Measurements from ENCODE around the gene ZNG1A.
"Not testable (repeated sequence)": the region's sequence is repeated elsewhere in the genome, so short reads cannot be mapped to it uniquely, and the experiment has no call there.

ZNG1A gene

DNA sequence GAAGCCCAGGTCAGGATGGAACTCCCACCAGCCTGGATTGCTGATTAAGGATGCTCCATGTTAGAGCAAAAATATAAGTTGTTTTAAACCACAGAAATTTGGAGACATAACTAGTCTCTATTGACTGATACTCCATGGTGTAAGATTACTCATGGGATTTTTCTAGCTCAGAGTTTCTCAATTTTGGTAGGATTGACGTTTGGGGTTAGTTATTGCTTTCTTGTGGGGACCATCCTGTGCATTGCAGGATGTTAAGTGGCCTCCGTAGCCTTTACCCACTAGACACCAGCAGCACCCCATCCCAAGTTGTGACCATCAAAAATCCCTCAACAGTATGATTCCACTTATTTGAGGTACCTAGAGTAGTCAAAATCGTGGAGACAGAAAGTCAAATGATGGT lies 80.1 kb downstream of the ZNG1A start:
- DNase-seq (ENCODE audit: low read depth in 2 of 2), result not testable (repeated sequence)

DNA sequence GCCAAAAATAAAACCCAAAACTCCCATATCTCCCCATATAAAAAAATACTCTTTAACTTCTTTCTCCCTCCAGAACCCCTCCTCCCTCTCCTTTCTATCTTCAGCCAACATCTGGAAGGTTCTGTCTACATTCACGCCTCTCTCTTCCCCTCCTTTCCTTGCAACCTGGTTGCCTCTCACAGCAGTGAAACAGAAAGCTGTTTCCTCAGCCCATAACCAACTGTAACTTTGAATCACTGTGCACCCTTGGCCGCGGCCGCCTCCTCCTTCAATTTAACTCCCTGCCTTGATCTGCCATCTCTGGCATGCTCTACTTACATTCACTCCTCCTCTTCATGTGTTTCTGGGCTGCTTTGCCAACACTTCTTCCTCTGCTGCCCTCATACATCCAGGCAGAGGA lies 83.9 kb downstream of the ZNG1A start:
- not testable (repeated sequence) for DNase-seq (ENCODE audit: low read depth in 2 of 2)

DNA sequence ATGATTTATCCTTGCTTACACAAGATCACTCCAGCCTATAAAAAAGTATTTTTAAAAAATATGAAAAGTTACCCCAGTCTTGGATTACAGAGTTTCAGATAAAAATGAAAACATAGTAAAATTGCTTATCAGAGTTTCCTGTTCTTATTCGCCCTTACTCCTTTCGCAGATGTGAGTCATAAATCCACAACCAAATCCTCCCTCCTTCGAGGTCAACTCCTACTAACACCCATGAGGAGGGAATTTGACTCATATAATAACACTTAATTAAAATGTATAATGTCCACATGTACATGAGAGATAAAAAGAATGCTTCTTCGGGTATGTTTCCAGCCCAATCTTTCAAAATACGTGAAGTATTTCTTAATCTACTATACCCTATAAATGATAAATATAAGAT lies 84.5 kb downstream of the ZNG1A start:
- DNase-seq (ENCODE audit: low read depth in 2 of 2), result not testable (repeated sequence)

DNA sequence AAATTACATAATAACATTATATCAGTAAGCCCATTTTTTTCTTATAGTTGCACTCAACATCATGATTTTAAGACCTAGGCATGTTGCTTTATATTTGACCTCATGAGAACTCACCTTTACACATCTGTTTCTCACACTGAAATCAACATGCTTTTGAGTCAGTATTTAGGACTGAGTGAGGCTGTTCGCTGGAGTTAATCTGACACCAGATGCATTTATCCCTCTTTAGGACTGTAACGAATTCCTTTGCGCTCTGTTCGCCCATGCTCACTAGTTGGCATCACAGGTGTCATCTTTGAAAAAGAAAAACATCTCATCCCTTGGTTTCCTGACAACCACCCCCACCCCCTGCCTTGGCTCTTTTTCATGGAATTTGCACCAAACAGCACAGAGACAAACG lies 84.9 kb downstream of the ZNG1A start:
- not testable (repeated sequence) for DNase-seq (ENCODE audit: low read depth in 2 of 2)

DNA sequence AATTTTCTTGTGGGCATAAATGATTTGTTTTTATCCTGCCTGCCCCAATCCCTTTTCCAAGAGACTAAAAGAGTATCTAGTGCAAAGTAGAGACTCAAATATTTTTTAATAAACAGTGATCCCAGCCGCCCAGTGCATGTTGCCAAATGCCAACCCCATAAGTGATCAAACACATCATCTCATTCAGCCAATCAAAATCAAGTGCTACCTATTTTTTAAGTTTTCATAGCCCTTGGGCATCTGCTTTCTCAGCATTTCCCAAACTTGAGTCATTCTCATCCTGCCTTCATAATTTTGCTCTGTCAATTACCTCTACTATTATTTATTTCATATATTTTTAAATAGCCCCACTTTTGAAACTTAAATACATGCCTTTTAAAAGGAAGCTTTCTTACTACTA lies 88.0 kb downstream of the ZNG1A start:
- DNase-seq (ENCODE audit: low read depth in 2 of 2), result not testable (repeated sequence)

DNA sequence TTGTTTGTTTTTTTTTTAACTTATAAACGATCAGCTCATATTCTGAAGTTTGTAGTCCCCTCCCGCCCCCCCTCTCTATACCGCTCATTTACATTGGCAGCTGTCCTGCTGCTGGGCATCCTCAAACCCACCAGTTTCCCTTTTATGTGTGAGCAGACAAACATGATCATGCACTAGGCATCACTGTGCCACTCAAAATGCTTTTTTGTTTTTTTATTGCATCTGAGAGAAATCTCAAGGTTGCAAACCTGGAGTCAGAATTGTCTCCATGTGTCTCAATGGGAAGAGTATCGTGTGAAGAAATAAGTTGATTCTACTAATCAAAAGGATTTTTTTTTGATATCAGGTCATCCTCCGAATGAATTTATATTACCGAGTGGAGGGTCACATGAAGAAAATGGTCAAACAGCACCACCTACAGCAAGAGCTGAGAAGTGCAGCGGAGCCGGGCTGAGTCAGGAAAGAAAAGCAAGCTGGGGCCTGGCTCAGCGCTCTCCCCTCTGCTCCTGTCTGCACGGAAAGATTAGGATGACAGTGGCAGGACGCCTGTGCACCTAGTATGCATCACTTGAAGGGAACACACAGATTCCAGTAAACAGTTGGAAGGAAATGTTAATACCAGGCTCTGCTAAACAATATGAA lies 90.3 kb downstream of the ZNG1A start:
- not testable (repeated sequence) for DNase-seq (ENCODE audit: low read depth in 2 of 2)

DNA sequence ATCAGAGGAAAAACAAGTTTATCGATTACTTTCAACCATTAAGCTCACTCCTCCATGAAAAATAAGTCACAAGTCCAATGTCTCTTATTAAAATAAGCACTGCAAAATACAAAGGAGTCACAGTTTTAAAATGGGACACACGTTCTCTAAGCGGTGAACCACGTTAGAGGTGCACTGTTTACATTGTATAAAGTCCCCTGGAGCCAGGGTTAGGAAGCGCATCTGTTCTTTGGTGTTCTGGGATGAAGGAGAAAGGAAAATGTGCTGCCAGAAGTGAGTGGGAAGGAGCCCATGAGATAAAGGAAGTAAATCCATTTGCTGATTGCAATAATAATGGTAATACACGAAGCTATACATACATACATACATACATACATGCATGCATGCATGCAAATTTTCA lies 91.0 kb downstream of the ZNG1A start:
- not testable (repeated sequence) for DNase-seq (ENCODE audit: low read depth in 2 of 2)

DNA sequence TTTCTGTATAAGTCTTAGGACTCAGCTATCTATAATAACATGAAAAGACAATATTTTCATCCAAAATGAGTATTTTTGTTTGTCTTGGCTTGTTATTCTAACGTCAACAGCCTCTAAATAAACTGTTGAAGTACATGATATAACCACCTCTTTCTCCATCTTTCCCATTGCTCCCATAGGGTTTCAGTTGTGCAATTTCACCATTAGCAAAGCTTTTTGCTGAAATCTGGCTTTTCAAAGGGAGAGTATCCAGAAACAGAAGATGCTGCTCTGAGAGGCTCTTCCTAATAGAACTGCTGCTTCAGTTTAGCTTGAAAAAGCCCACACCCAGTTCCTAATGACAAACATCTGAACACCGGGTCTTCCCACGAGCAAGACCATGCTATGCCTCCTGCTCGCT lies 91.8 kb downstream of the ZNG1A start:
- DNase-seq (ENCODE audit: low read depth in 2 of 2), result not testable (repeated sequence)

DNA sequence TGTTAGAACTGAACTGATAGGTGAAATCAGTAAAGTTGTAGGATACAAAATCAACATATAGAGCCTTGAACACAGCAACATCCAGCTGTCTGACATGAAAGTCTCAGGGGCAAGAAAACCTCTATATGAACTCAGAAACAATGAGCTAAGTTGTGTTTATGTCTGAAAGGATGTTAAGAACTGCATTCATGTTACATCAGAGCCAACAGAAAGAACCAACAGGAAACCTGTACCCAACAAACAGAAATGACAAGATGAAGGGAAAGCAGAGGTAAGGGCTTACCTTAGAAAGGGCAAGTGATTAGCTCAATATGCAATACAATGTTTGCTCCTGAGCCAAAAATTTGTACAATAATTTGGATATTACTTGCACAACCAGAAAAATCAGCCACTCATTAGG lies 92.2 kb downstream of the ZNG1A start:
- DNase-seq (ENCODE audit: low read depth in 2 of 2), result not testable (repeated sequence)

DNA sequence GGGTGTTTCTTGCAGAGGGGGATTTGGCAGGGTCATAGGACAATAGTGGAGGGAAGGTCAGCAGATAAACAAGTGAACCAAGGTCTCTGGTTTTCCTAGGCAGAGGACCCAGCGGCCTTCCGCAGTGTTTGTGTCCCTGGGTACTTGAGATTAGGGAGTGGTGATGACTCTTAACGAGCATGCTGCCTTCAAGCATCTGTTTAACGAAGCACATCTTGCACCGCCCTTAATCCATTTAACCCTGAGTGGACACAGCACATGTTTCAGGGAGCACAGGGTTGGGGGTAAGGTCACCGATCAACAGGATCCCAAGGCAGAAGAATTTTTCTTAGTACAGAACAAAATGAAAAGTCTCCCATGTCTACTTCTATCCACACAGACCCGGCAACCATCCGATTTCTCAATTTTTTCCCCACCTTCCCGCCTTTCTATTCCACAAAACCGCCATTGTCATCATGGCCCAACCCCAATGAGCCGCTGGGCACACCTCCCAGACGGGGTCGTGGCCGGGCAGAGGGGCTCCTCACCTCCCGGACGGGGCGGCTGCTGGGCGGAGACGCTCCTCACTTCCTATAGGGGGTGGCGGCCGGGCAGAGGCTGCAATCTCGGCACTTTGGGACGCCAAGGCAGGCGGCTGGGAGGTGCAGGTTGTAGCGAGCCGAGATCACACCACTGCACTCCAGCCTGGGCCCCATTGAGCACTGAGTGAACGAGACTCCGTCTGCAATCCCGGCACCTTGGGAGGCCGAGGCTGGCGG lies 95.7 kb downstream of the ZNG1A start:
- not testable (repeated sequence) for DNase-seq (ENCODE audit: low read depth in 2 of 2)

DNA sequence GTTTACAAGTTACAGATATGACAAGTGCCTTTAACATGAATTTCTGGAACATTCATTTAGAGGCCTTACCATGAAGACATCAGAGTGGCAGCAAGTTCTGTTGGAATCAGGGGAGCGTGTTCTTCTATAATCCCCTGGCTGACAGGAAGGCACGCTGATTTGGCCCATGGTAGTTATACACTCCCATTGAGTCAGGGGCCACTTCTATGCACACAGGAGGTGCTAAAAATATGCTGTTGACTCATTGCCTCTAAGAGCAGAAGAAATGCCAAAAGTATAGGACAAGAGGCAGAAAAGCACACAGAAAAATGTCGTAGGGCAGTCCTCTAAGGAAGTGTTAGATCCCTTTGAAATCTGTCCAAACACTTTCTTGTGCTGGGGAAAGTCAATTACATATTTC lies 100.5 kb downstream of the ZNG1A start:
- not testable (repeated sequence) for DNase-seq (ENCODE audit: low read depth in 2 of 2)

DNA sequence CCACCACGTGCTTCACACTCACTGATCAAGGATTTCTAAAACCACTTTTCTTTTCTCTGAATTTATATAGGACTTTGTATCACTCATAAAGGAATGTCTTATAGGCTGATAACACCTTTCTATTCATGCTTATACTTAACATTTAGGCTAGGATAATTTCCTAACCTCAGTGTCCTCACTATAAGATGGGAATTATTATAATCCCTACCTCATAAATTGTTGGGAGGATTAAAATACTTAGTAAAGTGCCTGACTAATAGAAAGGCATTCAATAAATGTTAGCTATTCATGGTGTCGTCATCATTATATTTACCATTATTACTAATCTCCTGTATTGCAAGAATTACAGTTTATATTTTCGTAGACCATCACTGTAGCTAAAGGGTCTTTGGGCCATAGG lies 102.5 kb downstream of the ZNG1A start:
- not testable (repeated sequence) for DNase-seq (ENCODE audit: low read depth in 2 of 2)

DNA sequence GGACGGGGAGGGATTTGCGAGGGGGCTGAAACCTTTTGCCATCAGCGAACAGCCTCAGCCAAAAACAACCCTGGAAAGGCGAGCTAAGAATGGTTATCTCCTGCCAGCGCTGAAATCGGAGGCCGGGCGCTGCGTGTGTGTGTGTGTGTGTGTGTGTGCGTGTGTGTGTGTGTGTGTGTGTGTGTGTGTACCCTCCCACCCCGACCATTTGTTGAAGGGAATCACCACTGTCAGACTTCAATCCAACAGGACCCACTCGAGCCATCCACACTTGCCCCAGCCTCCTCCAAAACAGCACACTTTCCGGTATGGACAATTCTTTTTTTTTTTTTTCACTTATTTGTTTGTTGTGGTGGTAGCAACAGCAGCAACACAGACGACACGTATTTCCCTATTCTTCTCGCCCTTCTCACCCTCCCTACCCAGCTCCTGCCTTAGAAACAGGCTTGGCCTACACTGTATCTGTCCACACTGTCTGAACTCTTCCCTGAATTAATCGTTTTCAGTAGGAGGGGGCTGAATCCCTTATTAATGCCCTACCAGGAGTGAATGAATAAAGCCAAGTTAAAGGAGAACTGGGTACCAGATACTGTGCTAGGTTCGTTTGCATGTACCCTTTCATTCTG lies 104.8 kb downstream of the ZNG1A start:
- not testable (repeated sequence) for DNase-seq (ENCODE audit: low read depth in 2 of 2)

DNA sequence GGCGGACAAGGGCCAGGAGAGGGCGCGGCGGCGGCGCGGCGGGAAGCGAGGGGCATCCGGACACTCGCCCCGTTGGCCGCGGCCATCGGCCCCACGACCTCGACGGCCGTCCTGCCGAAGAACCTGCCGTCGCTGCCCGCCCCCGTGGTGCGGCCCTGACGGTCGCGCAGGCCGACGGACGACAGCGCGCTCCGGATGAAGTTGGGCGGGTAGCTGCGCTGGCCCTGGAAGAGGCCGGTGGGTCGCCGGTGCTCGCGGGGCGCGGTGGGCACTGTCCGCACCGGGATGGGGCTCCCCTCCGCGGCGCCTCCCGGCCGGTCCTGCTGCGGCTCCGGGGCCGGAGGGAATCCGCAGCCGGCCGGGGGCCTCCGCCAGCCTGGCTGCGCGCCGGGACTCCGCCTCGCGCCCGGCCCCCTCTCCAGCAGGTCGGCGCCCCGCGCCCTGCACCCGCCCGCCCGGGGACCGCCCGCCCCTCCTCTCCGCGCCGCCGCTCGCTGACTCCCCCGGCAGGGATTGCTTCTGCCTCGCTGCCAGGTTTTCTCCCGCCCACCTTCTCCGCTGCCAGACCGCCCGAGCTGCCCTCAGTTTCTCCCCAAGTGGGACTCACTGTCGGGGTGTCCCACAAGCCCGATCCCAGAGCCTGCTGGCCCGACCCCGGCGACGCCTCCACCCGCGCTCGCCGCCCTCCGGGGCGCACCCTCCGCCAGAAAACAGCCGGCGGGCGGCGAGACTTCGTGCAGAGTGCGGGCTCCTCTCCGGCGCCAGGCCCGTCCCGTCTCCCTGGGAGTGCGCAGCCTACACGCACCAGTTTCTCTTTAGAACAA lies 105.6 kb downstream of the ZNG1A start:
- not testable (repeated sequence) for DNase-seq (ENCODE audit: low read depth in 2 of 2)
